Esophagus squamous epithelium (tissue), 5 donors: ENCODE measurements around the gene TCF7. TPM values are rescaled to one million over a fixed set of nuclear protein-coding genes. Genes with fewer than 3 reads are reported as not detected.

ENCODE experiments used
- DNase-seq: peaks from one replicate; lab custom pipeline; 2025; lab: John Stamatoyannopoulos, UW
- H3K27ac ChIP-seq, 4 donors: fragments of 200-600 bp; sonication (generic); one replicate each; pipeline ENCODE4 v1.5.1; 2016 to 2019; ENCODE audit warnings: mild to moderate bottlenecking in 1 of 4
- H3K27me3 ChIP-seq, 4 donors: fragments of 200-600 bp; sonication (generic); 1 replicate in 3 of 4; 2 replicates in 1 of 4; pipeline versions ENCODE4 v1.5.1 to v1.6.0; 2017 to 2021; ENCODE audit warnings: antibody characterized with exemption in 1 of 4
- H3K36me3 ChIP-seq, 3 donors: fragments of 200-600 bp; sonication (generic); one replicate each; pipeline ENCODE4 v1.5.1; 2016 to 2019
- H3K4me1 ChIP-seq, 3 donors: fragments of 200-600 bp; sonication (generic); one replicate each; pipeline ENCODE4 v1.5.1; 2017 to 2019
- H3K4me3 ChIP-seq, 4 donors: fragments of 200-600 bp; sonication (generic); 1 replicate in 3 of 4; 2 replicates in 1 of 4; pipeline ENCODE4 v1.5.1; 2016 to 2019; ENCODE audit warnings: mild to moderate bottlenecking in 2 of 4, moderate library complexity in 1 of 4
- H3K9me3 ChIP-seq, 3 donors: fragments of 200-600 bp; sonication (generic); one replicate each; pipeline ENCODE4 v1.5.1; 2016 to 2019
- POLR2A ChIP-seq, 4 donors: fragments of 450-650 bp; IDR thresholded peaks; one replicate each; pipeline ENCODE4 v1.6.1; 2017; ENCODE audit warnings: antibody characterized with exemption in 4 of 4, mild to moderate bottlenecking in 4 of 4, moderate library complexity in 3 of 4
- WGBS, 2 donors: methylation state at CpG; one replicate each; pipeline ENCODE4 v1.1.5; 2018; 5-methylcytosine and 5-hydroxymethylcytosine counted together
- intact Hi-C: fragments of 100-400 bp; cut with DNase I; formaldehyde crosslinking; loops from one replicate; pipeline ENCODE4 v1.15.0; 2022
- total RNA-seq, 4 donors: library from RNA; depleted of rRNA; stranded (reverse); fragments of >200 nt; gene quantifications; one replicate each; pipeline ENCODE4 v1.1.0, GENCODE V29; 2016
- TF ChIP-seq, protein P1 (sequence below), 6 experiments: fragments of 450-650 bp in 4 of 6; fragments of 200-600 bp in 2 of 6; sonication (generic) in 2 of 6; IDR thresholded peaks; one replicate each; pipeline ENCODE4 v1.5.1; 2016 to 2019; ENCODE audit warnings: antibody characterized with exemption in 6 of 6, mild to moderate bottlenecking in 4 of 6, moderate library complexity in 4 of 6
- donor health status: DM: yes; HTN: yes; CAD: no.

Gene TCF7
- total RNA-seq, 4 donors from 2014 or later, result 1.9 to 7.6 (median 2.8) TPM

DNA sequence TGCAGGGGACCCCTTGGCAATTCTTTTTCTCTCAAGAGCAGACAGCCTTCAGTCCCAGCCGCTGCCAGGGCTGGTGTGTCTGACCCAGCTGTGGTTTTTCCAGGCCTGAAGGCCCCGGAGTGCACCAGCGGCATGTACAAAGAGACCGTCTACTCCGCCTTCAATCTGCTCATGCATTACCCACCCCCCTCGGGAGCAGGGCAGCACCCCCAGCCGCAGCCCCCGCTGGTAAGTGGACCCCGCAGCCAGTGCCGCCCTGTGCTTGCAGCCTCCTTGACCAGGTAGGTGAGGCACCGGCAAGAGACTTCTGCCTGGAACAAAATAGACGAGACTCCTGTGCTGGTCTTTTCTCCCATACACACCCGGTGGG is 1.3 kb downstream of the TCF7 start:
- Histone ChIP-seq H3K9me3 (no peaks in the 10 kb centered on the region), H3K27me3 (peaks cover 0 to 17% (median 0%) of the 10 kb centered on the region in 4 donors), H3K4me3 (peak overlapping the region; percentile 40 to 78 (median 58)), H3K4me1 (peaks cover 13 to 42% (median 19%) of the 10 kb centered on the region in 3 donors), H3K36me3 (no peaks in the 10 kb centered on the region), H3K27ac (peak overlapping the region in 3 of 4 donors; percentile 7 to 62 (median 55))
- intact Hi-C loops, result no loop called here
- no peak for DNase-seq
- TF ChIP-seq, protein P1, sequence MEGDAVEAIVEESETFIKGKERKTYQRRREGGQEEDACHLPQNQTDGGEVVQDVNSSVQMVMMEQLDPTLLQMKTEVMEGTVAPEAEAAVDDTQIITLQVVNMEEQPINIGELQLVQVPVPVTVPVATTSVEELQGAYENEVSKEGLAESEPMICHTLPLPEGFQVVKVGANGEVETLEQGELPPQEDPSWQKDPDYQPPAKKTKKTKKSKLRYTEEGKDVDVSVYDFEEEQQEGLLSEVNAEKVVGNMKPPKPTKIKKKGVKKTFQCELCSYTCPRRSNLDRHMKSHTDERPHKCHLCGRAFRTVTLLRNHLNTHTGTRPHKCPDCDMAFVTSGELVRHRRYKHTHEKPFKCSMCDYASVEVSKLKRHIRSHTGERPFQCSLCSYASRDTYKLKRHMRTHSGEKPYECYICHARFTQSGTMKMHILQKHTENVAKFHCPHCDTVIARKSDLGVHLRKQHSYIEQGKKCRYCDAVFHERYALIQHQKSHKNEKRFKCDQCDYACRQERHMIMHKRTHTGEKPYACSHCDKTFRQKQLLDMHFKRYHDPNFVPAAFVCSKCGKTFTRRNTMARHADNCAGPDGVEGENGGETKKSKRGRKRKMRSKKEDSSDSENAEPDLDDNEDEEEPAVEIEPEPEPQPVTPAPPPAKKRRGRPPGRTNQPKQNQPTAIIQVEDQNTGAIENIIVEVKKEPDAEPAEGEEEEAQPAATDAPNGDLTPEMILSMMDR (IDR thresholded peaks at IDR 0.05), result no peak
- no peak for TF ChIP-seq POLR2A (IDR thresholded peaks at IDR 0.05)
- WGBS, 2 donors, result 50 to 80% methylated on average over 1 of the region's 13 CpGs

DNA sequence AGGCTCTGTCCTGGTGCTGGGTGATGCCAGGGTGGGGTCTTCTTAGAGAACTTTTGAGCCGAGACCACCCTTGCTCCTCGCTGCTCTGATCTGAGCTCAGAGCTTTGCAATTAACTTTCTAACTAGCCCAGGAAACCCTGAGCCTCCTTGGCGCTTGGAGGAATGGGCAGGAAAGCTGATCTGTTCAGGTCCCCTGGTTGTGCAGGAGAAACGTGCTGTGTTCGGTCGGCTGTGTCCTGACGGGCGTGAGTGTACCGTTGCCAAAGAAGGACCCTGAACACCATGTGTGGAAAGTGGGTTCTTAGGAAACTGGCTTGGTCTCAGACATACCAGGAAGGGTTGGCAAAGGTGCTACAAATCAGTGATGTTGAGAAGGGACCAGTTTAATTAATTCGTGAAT is 1.8 kb downstream of the TCF7 start:
- Histone ChIP-seq H3K4me1 (peaks cover 13 to 37% (median 16%) of the 10 kb centered on the region in 3 donors), H3K36me3 (no peaks in the 10 kb centered on the region), H3K4me3 (peak overlapping the region in 1 of 4 donors; percentile 58), H3K9me3 (no peaks in the 10 kb centered on the region), H3K27me3 (peaks cover 0 to 17% (median 0%) of the 10 kb centered on the region in 4 donors), H3K27ac (no peak overlapping the region)
- no peak for DNase-seq
- intact Hi-C loops, result no loop called here
- TF ChIP-seq POLR2A (IDR thresholded peaks at IDR 0.05), result no peak
- TF ChIP-seq, protein P1 (IDR thresholded peaks at IDR 0.05), result no peak
- WGBS, 2 donors, result 85 to 94% methylated on average over 5 to 8 of the region's 10 CpGs

DNA sequence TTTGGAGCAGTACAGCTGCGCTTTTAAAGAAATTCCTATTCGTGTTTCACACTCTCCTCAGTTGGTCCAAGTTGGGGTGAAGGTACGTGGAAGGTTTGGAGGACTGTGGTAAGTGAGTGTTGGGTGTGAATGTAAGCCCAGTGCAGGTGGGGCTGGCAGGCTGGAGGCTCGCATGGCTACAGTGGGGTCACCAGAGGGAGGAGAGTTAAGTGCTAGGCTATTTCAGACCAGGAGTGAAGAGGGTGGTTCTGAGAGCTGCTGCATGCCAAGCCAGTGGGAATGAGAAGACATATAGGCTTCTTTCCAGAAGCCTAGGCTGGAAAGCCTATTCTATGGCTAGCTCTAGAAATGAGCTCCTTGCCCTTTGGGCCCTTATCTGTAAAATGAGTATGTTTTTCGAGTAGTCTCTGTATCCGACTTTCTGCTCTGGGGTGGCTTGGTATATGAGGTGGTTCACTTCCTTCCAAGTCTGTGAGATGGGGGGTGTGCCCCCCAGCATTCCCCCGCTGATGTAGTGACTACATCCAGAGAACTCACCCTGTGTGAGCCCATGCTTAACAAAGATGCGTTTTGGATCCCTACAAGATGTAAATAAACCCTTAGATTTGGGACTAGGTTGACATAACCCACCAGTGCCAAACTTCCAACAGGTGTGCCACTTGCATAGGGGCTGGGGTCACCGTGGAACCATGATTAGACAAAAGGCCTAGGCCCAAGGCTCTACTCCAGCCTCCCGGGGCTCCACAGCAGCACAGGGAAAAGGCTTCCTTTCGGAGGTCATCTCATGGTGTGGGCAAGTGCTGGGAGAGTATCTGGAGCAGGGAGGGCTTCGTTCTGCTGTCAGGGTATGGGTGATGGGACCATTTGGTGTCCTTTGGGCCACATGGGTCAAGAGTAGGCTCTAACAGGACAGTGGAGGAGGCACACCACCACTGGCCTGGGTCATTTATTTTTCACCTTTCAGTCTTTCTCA is 2.6 kb downstream of the TCF7 start:
- Histone ChIP-seq H3K4me1 (peaks cover 13 to 32% (median 16%) of the 10 kb centered on the region in 3 donors), H3K27me3 (peaks cover 0 to 17% (median 0%) of the 10 kb centered on the region in 4 donors), H3K27ac (no peak overlapping the region), H3K36me3 (no peaks in the 10 kb centered on the region), H3K4me3 (no peak overlapping the region), H3K9me3 (no peaks in the 10 kb centered on the region)
- intact Hi-C loops, result no loop called here
- TF ChIP-seq, protein P1 (IDR thresholded peaks at IDR 0.05), result no peak
- no peak for TF ChIP-seq POLR2A (IDR thresholded peaks at IDR 0.05)
- no peak for DNase-seq
- 86 to 88% methylated on average over 10 to 11 of the region's 12 CpGs for WGBS, 2 donors

DNA sequence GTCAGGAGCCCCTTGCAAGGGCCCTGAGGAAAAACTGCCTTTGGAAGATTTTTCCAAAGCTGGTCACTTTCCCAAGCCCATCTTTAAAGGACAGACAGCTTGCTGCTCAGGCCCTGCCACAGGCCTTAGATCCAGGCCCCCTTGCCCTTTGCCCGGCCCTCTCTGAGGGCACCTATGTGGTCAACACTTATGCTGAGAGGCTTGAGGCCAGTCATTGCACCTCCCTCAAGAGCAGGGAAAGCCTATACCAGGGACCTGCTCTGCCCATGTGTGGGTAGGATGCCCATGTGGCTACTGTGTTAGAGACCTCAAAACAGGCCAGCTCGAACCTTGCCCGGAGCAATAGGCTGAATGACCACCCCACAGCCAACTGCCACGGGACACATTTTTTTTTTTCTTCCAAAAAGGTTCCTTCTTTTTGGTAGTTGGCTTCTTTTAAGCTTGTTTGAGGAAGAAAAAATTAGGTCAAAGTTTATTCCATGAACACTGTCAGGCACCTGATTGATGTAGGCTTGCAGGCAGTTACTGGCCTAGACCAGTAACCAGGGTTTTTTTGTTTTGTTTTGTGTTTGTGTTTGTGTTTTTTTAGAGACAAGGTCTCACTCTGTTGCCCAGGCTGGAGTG is 3.8 kb downstream of the TCF7 start:
- intact Hi-C loops, result no loop called here
- Histone ChIP-seq H3K4me1 (peaks cover 12 to 28% (median 13%) of the 10 kb centered on the region in 3 donors), H3K36me3 (no peaks in the 10 kb centered on the region), H3K27ac (no peak overlapping the region), H3K4me3 (no peak overlapping the region), H3K9me3 (no peaks in the 10 kb centered on the region), H3K27me3 (peaks cover 0 to 5% (median 0%) of the 10 kb centered on the region in 4 donors)
- 55 to 64% methylated on average over 3 to 4 of the region's 4 CpGs for WGBS, 2 donors
- no peak for TF ChIP-seq POLR2A (IDR thresholded peaks at IDR 0.05)
- TF ChIP-seq, protein P1 (IDR thresholded peaks at IDR 0.05), result no peak
- DNase-seq, result no peak

DNA sequence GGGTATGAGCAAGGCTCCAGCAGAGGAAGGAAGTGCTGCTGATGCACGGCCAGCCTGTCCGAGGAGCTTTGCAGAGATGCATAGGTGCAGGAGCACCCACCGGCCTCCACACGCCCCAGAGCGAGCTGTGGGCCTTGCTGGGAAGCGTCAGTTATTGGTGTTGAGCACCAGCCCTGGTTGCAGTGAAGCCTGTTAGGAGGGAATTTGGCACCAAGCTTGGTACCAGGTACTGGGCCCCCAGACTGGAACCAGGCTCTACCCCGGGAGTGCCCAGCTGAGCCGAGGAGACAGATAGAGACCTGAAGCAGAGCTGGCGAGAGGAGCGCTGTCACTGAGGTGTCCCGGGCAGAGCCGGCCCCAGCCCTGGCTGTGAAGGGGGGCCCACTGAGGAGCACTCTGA is 5.2 kb downstream of the TCF7 start:
- TF ChIP-seq, protein P1 (IDR thresholded peaks at IDR 0.05), result no peak
- TF ChIP-seq POLR2A (IDR thresholded peaks at IDR 0.05), result no peak
- no peak overlapping the region for H3K4me3 ChIP-seq
- no peak overlapping the region for H3K27ac ChIP-seq
- H3K27me3 ChIP-seq, result no peaks in the 10 kb centered on the region
- H3K9me3 ChIP-seq, result no peaks in the 10 kb centered on the region
- WGBS, 2 donors, result 85 to 95% methylated on average over 4 of the region's 12 CpGs
- peaks cover 5 to 31% (median 7%) of the 10 kb centered on the region in 3 donors for H3K4me1 ChIP-seq
- no peaks in the 10 kb centered on the region for H3K36me3 ChIP-seq
- DNase-seq, result no peak
- intact Hi-C loops, result no loop called here
